ENCODE measurements around the gene APBA3.

DNA sequence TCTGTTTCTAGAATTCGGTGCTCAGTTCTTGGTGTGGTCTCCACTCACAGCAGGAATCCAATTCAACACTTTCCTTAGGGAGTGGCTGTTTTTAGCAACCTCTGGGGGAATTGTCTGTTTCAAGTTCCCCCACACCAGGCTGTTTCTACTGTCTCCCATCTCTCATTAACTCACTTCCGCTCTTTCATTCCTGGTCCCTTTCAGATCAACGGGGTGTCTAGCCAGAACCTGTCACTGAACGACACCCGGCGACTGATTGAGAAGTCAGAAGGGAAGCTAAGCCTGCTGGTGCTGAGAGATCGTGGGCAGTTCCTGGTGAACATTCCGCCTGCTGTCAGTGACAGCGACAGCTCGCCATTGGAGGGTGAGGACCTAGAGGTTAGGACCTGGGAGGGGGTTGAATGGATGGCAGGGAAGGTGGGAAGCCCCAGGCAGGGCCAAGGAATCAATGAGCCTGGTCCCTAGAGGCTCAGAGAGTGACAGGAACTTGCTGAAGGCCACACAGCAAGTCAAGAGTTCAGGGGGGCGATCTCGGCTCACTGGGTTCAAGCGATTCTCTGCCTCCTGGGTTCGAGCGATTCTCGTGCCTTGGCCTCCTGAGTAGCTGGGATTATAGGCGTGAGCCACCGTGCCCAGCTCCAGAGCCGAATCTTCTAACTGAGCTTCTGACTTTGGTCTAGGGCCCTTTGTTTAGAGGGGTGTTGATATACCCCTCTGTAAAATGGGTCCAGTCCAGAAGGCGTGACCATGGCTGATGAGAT is 27.8 kb downstream of the APBA3 start:
- TF ChIP-seq SAFB (IDR thresholded peaks at IDR 0.05; ENCODE audit: borderline replicate concordance, low read depth, low read length): no peak
- no peak for TF ChIP-seq BCL6 (CRISPR knock-in tag; IDR thresholded peaks at IDR 0.05)
- TF ChIP-seq U2AF2 (optimal IDR thresholded peaks at IDR 0.05; ENCODE audit: low read depth, low read length): no peak
- TF ChIP-seq, protein P1, sequence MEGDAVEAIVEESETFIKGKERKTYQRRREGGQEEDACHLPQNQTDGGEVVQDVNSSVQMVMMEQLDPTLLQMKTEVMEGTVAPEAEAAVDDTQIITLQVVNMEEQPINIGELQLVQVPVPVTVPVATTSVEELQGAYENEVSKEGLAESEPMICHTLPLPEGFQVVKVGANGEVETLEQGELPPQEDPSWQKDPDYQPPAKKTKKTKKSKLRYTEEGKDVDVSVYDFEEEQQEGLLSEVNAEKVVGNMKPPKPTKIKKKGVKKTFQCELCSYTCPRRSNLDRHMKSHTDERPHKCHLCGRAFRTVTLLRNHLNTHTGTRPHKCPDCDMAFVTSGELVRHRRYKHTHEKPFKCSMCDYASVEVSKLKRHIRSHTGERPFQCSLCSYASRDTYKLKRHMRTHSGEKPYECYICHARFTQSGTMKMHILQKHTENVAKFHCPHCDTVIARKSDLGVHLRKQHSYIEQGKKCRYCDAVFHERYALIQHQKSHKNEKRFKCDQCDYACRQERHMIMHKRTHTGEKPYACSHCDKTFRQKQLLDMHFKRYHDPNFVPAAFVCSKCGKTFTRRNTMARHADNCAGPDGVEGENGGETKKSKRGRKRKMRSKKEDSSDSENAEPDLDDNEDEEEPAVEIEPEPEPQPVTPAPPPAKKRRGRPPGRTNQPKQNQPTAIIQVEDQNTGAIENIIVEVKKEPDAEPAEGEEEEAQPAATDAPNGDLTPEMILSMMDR (IDR thresholded peaks at IDR 0.05 in 2 of 3, conservative IDR thresholded peaks at IDR 0.05 in 1 of 3; ENCODE audit: insufficient read depth in 2 of 3, low read depth in 1 of 3, low read length in 3 of 3): no peak
- TF ChIP-seq SMC3 (conservative IDR thresholded peaks at IDR 0.05; ENCODE audit: insufficient read depth, low read depth, low read length): no peak
- no peak for TF ChIP-seq SNIP1 (IDR thresholded peaks at IDR 0.05; ENCODE audit: low read depth)
- no peak for TF ChIP-seq NFYB (IDR thresholded peaks at IDR 0.05; ENCODE audit: extremely low read depth, insufficient read length)
- no peak for TF ChIP-seq HDGF (IDR thresholded peaks at IDR 0.05)
- no peak for TF ChIP-seq ZNF57 (CRISPR knock-in tag; IDR thresholded peaks at IDR 0.05)
- TF ChIP-seq ZNF589 (CRISPR knock-in tag; IDR thresholded peaks at IDR 0.05; ENCODE audit: low read depth): no peak
- no peak for TF ChIP-seq ZNF384 (IDR thresholded peaks at IDR 0.05; ENCODE audit: low read depth, low read length)
- TF ChIP-seq, protein P2, sequence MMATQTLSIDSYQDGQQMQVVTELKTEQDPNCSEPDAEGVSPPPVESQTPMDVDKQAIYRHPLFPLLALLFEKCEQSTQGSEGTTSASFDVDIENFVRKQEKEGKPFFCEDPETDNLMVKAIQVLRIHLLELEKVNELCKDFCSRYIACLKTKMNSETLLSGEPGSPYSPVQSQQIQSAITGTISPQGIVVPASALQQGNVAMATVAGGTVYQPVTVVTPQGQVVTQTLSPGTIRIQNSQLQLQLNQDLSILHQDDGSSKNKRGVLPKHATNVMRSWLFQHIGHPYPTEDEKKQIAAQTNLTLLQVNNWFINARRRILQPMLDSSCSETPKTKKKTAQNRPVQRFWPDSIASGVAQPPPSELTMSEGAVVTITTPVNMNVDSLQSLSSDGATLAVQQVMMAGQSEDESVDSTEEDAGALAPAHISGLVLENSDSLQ (IDR thresholded peaks at IDR 0.05): peak; percentile 55
- no peak for TF ChIP-seq FOXJ3 (CRISPR knock-in tag; IDR thresholded peaks at IDR 0.05)
